ENCODE results near the gene SLAMF1.
A peak's percentile ranks its signal among the peaks of the same experiment; 100 is the strongest.

Gene SLAMF1

GRCh38 chr1:160622501-160623226 lies 24.2 kb downstream of the SLAMF1 start:
- DNase-seq, result no peak

GRCh38 chr1:160621633-160622413 lies 25.0 kb downstream of the SLAMF1 start:
- no peak for DNase-seq

GRCh38 chr1:160620942-160621632 lies 25.8 kb downstream of the SLAMF1 start:
- DNase-seq, result no peak

- no peak for DNase-seq
These were observed 27.0 kb downstream of the SLAMF1 start for GRCh38 chr1:160619742-160620277.

- peak; percentile 32 for DNase-seq
These were observed 28.0 kb downstream of the SLAMF1 start for GRCh38 chr1:160618763-160619274.

GRCh38 chr1:160618327-160618726 lies 28.5 kb downstream of the SLAMF1 start:
- no peak for DNase-seq

- no peak for DNase-seq
These were observed 31.2 kb downstream of the SLAMF1 start for GRCh38 chr1:160615660-160616059.

GRCh38 chr1:160614410-160614809 lies 32.4 kb downstream of the SLAMF1 start:
- no peak for DNase-seq

GRCh38 chr1:160612613-160613218 lies 34.1 kb downstream of the SLAMF1 start:
- no peak for DNase-seq

- no peak for DNase-seq
These were observed 36.1 kb downstream of the SLAMF1 start for GRCh38 chr1:160610569-160611242.

- no peak for DNase-seq
These were observed 37.9 kb downstream of the SLAMF1 start for GRCh38 chr1:160608941-160609340.

- DNase-seq, result no peak
These were observed 38.3 kb downstream of the SLAMF1 start for GRCh38 chr1:160608514-160608913.

- DNase-seq, result no peak
These were observed 38.8 kb downstream of the SLAMF1 start for GRCh38 chr1:160608057-160608456.

- no peak for DNase-seq
These were observed 39.2 kb downstream of the SLAMF1 start for GRCh38 chr1:160607672-160608032.

GRCh38 chr1:160607011-160607671 lies 39.7 kb downstream of the SLAMF1 start:
- peak; percentile 45 for DNase-seq

GRCh38 chr1:160606611-160607010 lies 40.2 kb downstream of the SLAMF1 start:
- DNase-seq, result no peak

GRCh38 chr1:160605792-160606479 lies 40.9 kb downstream of the SLAMF1 start:
- DNase-seq, result no peak

GRCh38 chr1:160605205-160605604 lies 41.6 kb downstream of the SLAMF1 start:
- no peak for DNase-seq

- DNase-seq, result no peak
These were observed 49.1 kb downstream of the SLAMF1 start for GRCh38 chr1:160597705-160598104.

- no peak for DNase-seq
These were observed 49.8 kb downstream of the SLAMF1 start for GRCh38 chr1:160597051-160597450.

- DNase-seq, result no peak
These were observed 56.4 kb downstream of the SLAMF1 start for GRCh38 chr1:160590488-160590887.

Data from activated CD4-positive, alpha-beta T cell treated with anti-CD3 and anti-CD28 coated beads, Interleukin-2, amount 50 U/mL, for 1 hour (primary cell).